HG02970 (cell line): Measurements from ENCODE around the gene DNM3.

ENCODE experiments used
- ATAC-seq: cut with Tn5 transposase; IDR thresholded peaks from one replicate; pipeline ENCODE4 v1.9.1; 2021; ENCODE audit warnings: mild to moderate bottlenecking, moderate library complexity, moderate number of reproducible peaks; ENCODE audit not compliant: unreplicated experiment, low FRiP score

The DNM3 gene

DNA sequence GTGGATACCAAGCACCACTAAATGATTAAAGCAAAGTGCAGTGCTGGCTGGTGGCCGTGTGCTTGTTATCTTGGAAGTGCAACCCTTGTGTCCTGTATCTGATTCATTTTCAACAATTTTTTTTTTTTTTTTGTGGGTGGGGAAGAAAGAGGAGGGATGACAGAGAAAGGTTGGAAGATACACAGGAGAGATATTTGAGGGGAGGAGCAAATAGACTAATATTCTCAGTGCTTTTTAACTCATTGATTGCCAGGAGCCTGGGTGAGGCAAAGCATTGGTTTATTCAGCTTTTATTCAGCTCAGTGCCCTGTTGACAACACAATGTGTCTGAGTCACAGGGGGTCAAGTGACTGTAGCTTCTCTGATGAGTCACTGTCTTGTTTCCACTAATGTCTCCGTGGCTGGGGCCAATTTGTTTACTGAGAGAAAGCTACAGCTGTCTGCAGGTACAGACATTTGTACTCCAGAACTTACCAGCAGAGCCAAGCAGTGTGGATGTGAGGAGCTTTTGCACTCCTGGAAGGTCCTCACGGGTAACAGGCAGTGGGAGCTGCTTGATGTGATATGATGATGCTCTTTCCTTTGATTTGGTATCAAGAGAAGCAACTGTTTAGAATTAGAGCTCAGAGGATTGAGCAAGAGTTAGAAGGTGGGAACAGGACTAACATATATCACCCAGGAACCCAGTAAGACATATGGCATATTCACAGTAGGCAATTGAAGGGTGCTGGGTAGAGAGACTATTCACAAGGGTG lies 23.6 kb upstream of the DNM3 start:
- ATAC-seq, result no peak

DNA sequence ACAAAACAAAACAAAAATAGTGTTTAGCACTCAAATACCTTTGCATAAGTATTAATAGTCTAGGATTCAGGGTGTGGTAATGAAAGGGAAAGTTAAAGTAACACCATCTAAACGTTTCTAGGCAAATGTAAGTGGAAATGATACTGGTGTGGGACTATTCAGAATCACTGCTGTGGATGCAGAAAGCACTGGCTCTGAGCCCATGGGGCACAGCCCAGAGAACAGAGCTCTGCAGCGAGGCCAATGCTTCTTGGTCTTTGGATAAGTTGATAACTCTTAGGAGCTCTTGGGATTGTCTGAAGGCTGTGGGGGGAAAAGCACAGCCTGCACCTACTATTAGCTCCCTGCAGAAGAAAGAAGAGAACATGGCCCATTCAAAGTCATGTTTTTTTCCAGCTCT lies 21.4 kb upstream of the DNM3 start:
- no peak for ATAC-seq

- no peak for ATAC-seq
Measured at GRCh38 chr1:171826973-171827372, 14.3 kb upstream of the DNM3 start.

DNA sequence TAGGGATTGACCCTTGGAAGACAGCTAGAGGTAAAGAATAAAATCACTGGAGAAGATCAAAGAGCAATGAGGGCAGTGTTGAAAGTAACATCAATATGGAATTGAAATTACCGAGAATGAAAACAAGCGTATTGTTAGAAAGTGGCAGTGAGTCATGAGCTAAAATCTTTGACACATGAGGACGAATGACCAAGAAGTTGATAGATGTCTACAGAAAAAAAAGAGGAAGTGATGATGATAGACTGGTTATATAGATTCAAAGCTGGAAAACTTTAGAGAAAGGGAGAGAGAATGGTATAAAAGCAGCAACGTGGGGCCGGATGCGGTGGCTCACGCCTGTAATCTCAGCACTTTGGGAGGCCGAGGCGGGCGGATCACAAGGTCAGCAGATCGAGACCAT lies 12.5 kb upstream of the DNM3 start:
- ATAC-seq, result no peak

DNA sequence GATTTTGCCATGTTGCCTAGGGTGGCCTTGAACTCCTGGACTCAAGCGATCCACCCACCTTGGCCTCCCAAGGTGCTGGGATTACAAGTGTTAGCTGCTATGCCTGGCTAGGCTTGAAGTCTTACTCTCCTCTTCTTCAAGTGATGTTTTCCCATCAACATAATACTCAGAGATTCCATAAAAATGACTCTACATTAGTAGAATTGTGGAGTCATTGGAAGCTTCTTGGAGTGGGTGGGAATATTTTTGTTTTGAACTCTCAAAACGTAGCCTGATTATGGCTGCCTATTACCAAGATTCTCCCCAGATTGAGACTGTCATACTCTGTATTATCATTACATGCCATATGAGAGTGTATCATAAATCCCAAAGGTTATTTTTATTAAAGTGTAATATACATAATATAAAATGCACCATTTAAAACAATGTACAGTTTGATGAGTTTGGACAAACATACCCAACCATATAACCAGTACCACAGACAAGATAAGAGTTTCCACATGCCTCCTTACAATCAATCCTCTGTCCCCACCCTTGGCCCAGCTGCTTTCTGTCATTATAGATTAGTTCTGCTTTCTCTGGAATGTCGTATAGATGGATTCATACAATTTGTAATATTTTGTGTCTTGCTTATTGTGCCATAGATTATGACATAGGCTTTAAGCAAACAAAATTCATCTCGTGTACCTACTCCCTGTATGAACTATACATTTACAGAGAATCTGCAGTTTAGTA lies 8.0 kb upstream of the DNM3 start:
- ATAC-seq, result no peak

- ATAC-seq, result no peak
Measured at GRCh38 chr1:171834821-171835220, 6.5 kb upstream of the DNM3 start.

DNA sequence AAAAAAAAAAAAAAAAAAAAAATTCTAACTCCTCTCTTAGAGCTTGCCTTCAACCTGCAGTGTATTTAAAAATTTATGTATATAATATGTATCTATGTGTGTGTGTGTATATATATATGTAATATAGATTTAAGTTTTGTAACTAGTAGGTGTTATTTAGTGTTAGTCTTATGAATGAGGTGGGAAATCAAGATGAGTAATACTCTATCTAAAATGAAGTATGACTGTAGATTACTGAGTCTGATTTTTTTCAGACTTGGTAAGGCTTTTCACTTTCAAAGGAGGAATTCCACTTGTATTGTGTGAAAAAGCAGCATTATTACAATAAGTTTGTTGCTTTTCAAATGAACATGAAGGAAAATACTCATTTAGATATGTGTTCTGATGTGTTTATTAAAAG lies 5.4 kb upstream of the DNM3 start:
- ATAC-seq, result no peak

- ATAC-seq, result peak; percentile 5
Measured at GRCh38 chr1:171841931-171842761, 848 bp downstream of the DNM3 start.

GRCh38 chr1:171844381-171844780 lies 3.1 kb downstream of the DNM3 start:
- no peak for ATAC-seq

DNA sequence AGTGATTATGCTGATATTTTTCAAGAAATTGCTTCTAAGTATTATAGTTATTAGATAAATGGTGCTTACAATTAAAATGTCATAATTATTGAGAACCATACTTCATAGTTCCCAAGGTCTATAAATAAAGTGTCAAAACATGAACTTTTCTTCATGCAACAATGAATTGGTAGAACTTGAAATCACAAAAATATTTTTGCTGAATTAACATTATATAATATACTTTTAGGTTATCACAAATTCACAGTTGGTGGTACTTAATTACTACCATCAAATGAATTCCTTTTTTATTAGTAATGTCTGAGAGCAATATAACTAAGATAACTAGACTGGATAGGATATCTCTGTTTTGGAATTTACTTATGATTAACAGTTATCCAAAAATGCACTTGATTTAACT lies 4.7 kb downstream of the DNM3 start:
- no peak for ATAC-seq

GRCh38 chr1:171849245-171849898 lies 8.1 kb downstream of the DNM3 start:
- ATAC-seq, result no peak

- ATAC-seq, result no peak
Measured at GRCh38 chr1:171850651-171851350, 9.5 kb downstream of the DNM3 start.

DNA sequence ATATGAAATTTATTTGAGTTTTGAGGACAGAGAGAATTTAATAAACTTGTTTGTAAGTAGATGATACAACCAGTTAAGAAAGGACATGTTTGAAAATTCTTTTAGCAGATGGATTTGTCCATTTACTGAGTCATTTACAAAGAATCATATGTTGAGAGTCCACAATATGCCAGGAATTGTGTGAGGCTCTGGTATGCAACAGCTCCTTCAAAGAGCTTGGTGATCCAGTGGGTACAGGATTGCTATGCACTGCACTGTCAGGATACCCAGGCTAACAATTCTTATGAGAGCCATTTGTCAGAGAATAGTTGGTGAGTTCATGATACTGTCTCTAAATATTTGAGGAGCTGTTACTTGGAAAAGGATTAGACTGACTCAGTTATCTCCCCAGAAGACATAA lies 11.0 kb downstream of the DNM3 start:
- ATAC-seq, result no peak

DNA sequence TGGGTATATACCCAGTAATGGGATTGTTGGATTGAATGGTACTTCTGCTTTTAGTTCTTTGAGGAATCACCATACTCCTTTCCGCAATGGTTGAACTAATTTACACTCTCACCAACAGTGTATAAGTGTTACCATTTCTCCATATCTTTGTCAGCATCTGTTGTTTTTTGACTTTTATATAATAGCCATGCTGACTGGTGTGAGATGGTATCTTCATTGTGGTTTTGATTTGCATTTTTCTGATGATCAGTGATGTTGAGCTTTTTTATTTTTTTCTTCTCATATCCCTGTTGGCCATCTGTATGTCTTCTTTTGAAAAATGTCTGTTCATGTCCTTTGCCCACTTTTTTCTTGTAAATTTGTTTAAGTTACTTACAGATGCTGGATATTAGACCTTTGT lies 14.1 kb downstream of the DNM3 start:
- ATAC-seq, result no peak

- ATAC-seq, result no peak
Measured at GRCh38 chr1:171858696-171859095, 17.4 kb downstream of the DNM3 start.

GRCh38 chr1:171860696-171861095 lies 19.4 kb downstream of the DNM3 start:
- no peak for ATAC-seq

DNA sequence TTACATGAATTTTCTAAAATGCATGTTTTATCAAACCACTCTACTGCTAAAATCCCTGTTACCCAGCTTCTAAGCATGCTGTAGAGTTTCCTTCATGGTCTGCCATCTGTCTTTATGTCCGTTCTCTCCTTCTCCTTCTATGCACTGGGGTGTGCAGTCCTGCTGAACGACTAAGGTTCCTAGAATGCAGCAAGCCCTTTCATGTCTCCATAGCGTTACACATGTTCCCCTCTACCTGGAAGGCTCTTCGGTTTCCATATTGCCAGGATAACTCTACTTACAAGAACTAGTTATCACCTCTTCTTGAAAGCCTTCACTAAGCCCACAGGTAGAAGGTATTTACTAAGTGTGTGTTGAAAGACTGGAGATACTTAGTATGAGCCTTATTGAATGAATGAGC lies 22.2 kb downstream of the DNM3 start:
- no peak for ATAC-seq

- no peak for ATAC-seq
Measured at GRCh38 chr1:171864308-171864707, 23.0 kb downstream of the DNM3 start.

- ATAC-seq, result no peak
Measured at GRCh38 chr1:171865106-171865505, 23.8 kb downstream of the DNM3 start.

DNA sequence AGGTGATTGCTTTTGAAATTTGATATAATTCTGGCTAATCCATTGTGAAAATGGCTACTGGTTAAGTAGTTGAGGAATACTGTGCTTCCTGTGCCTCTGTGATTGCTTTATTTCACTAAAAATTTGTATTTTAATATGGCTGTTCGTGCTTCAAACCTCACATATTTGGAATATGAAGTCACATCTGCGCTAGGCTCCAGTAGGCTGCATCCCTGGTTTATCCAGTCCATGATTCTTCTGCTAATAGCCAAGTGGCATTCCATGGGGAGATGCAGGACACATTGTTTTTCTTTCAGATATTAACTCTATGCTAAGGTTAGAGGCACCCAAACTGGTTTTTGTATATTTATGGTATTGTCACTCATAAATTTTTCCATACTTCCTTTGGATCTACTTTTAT lies 25.9 kb downstream of the DNM3 start:
- no peak for ATAC-seq
